Activated T-cell treated with anti-CD3 and anti-CD28 coated beads for 48 hours (primary cell): ENCODE measurements around the gene AKR1C1.
"Not testable (repeated sequence)": the region's sequence is repeated elsewhere in the genome, so short reads cannot be mapped to it uniquely, and the experiment has no call there.

ENCODE experiments used
- DNase-seq: peaks from one replicate; pipeline ENCODE4 v3.0.0-alpha.2; 2020; ENCODE audit warnings: low read depth

The AKR1C1 gene

DNA sequence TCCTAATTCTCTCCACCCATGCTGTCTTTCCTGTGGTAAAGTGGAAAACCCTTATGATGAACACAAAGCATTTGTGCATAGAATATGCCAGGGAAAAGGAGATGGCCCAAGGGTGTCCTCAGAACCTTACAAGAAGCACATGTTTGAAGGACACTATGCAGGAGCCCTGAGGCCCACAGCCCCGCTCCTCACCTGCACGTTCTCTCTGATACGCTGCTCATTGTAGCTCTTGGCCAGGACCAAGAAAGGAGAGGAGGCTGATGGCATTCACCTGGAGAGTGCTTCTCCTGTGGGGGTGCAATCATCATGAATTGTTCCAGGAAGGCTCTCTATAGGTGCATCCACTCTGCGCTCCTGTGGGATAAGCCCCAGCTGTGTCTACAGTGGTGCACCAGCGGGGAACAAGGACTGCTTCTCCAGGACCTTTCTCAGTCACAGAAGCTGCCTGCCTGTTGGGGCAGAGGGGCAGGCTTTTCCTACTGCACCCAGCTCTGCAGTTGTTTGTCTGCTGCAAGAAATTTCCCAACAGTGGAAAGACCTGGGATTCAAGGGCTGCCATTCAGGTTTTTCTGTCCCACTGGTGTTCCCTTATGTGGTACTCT lies 20.5 kb downstream of the AKR1C1 start:
- no peak for DNase-seq

DNA sequence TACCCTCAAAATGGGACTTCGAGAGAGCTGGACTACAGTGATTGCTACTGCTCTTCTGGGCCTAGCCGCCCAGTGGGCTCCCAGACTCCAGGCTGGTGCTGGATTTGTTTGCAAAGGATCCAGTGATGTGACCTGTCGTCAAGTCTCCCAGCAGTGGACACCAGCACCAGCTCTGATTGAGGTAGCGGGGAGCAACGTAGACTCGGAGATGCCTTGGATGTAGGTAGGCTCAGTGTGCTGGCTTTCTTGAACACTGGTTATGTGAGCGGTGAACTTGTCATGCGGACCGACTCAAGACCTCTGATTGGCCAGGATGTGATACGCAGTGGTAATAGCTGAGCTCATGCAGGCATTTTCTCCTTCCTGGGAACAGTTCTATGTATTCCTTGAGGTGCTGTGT lies 21.0 kb downstream of the AKR1C1 start:
- no peak for DNase-seq

DNA sequence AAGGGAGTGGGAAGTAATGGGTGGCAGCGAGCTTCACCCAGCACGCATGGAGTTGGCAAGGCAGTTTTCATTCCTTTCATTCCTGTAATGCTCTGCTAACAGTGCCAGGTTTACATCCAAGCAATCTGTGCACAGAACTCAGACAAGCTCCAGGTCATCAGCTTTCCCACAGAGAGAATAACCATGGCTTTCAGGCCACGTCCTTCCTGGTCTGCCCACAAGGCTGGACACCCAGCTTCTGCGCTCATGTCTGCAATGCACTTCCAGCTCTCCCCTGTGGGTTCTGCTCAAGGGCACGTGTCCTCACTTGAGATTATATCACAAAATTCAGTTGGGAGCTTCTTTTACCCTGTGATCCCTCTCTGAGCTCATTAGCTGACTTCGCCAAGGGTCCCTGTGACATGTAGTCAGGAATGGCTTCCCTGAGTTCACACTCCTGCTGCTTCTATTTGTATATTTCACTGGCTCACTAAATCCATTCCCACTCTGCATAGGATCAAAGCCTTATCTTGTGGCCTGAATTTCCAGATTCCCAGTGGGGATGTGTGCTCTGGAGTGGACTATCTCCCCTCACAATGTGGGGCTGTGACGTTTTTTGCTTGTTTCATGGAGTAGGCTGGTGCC lies 21.9 kb downstream of the AKR1C1 start:
- DNase-seq: no peak

DNA sequence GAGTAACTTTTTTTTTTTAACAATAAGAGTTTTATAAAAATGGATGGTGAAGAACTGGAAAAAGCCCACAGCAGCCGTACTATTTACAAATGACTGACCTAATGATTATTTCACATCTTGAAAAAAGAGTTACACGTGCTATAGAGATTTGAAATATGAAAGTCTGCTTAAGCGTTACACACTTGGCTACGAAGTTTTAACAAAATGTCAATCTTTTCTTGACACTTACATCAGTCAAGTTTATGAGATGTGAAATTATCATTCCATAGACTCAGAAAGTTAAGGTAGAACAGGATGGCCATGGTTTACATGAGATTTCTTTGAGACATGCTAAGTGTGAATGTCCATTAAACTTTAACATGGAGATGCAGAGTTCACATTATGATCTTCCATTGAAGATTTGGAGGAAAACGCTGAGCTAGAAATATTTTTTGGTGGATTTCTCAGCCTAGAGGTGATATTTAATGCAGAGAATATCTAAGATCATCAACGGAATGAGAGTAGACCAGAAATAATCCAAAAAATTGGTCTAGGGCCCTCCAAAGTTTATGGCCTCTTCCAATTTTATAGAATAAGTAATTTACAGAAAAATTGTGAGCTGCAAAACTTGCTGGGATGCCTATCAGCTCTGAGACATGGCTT lies 24.9 kb downstream of the AKR1C1 start:
- DNase-seq: not testable (repeated sequence)

DNA sequence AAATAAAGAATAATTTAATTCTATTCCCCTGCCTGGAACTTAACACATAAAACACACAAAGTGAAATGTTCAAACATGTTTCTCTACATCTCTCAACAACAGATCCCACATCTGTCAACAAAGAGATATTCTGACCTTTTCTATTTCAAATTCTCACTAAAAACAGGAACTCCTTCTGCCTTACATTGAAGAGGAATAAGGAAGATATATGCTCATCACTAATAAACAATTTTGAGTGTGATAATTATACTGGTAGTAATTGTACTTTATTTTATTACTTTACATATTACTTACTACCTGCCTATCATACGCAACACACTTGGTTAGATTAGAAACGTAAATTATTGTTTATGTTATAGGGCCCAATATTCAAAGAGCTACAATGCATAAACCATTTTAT lies 27.0 kb downstream of the AKR1C1 start:
- no peak for DNase-seq

DNA sequence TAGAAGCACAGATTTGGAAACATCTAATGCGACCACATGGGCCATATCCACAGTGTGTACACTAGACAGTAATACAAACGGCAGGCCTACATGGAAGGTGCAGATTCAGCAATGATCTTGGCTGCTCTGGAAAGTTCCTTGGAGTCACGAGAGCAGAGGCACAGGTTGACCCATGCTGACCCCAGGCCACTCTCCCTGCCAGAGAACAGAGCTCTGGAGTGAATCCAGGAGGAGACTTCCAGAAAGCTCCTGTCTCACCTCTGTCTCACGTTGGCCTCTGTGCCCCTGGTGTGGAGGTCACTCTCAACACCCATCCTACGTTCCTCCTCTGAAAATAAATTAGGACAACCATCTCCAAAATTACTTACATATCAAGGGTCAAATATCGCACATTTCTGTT lies 28.2 kb downstream of the AKR1C1 start:
- DNase-seq: not testable (repeated sequence)

DNA sequence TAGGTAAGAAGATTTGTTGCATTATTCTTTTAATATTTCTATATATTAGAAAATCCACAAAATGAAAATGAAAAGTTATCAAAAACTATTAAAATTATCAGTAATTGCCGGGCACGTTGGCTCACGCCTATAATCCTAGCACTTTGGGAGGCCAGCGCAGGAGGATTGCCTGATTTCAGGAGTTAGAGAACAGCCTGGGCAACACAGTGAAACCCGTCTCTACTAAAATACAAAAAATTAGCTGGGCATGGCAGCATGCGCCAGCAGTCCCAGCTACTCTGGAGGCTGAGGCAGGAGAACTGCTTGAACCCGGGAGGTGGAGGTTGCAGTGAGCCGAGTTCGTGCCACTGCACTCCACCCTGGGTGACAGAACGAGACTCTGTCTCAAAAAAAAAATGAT lies 29.3 kb downstream of the AKR1C1 start:
- DNase-seq: not testable (repeated sequence)

DNA sequence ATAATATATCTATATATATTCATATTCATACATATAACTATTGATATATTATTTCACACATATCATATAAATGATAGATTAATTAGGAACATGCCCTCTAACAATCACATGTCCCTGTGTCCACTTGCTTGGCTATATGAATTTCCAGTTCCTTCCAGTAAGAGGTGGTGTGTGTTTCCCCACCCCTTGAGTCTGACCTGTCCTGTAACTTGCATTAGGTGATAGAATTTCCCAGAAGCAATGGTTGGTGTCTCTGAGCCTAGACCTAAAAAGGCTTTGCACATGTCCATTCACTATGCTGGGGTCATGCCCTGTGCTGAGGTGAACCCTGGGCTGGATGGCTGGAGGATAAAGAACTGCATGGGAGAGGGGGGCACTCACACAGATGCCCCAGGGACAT lies 31.0 kb downstream of the AKR1C1 start:
- not testable (repeated sequence) for DNase-seq

DNA sequence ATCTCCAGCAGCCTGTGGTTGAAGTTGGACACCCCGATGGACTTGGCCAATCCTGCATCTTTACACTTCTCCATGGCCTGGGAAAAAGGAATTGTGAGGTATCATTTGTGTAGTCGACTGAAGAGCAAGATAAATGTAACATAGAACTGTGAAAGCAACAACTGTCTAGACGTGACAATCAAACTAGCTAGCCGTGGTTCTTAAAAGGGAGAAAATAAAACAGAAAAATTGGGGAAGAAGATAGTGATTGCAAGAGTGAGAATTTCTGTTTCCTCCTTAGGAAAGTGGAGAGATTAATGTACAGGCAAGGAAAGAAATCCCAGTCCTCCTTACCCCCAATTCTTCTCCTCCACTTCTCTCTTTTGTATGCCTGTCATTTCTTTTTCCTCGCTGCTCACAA lies 35.5 kb downstream of the AKR1C1 start:
- no peak for DNase-seq

DNA sequence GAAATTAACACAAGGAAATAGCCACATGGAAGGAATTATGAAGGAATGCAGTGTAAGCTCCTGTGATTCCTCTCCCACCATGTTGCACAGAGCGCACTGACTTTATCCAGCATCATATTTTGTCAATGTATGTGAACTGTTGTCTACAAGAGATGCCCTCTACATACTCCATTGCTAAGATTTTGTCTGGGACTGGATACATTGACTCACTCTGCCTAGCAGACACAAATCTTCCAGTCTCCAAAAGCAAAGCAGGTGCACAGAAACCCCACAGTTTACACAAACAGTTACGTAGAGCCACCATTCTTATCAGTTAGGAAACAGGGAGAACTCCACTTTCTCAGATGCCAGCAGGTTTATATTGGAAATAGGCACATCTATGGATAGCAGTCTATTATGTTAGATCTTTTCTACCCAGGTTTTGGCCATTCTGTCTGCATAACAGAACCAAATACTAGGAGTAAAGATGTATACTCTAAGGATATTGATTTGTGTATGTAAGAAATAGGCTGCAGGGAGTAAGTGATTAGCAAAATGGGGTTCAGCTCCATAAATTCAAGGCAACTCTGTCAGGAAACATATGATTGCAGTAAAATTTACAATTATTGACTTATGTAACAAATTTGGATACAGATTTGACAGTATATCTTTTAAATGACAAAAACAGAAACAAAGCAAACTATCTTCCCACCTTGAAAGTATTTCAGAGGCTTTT lies 39.0 kb downstream of the AKR1C1 start:
- DNase-seq: no peak

DNA sequence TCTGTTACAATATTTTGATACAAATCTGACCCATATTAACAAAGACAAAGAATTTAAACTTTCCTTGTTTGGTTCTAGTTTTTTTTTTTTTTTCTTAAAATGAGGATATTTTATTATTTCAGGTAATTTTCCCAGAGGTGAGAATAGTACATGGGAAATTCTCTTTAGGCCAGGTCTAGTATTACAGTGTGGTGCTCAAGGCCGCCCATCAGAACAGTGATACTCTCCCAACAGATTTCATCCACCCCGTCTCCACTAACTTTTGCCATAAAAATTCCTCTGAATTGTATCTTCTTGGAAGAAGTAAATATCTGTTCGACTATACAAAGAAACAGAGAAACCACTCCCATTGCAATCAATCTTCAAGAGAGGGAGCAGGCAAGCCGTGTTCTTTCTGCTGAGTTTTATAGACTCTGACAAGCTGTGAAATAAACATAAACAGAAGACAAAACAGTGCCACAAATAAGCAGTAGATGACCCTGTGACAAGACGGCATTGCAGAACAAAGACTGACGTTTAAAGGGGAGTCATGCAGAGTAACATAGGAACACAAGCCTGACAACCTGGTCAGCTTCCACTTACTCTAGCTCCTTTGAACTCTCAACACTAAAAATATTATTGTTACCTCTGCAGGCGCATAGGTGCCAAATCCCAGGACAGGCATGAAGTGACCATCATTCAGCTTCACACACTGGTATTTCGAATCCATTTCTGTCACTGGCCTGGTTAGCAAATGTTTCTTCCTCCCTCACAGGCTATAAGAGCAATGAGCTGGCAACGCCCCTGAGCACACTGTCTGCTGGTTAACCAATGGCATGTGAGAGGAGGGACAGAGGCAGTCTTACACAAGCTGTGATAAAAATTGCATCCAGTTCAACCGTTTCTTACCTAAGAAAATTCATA lies 40.2 kb downstream of the AKR1C1 start, which contains the start of gene AKR1C2:
Gene AKR1C2 (minus strand): TSS at position 731 of the 903 bp plus-strand sequence. CDS start 22 bp downstream, at position 709.
- DNase-seq: not testable (repeated sequence)

DNA sequence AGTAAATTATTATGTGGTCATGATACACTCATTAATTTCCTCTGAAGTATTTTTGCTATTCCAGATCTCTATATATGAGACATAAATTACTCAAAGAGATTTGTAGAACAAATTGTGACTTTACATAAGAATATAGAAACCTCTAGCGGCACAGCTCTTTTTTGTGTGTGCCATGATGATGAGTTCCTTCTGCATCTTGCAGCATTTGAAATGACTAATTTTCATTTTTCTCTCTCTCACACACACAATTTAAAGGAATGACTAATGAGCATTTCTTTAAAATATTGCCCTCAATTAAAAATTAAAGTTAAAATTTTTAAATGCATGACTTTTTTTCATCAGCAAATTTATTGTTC lies 40.8 kb downstream of the AKR1C1 start:
- DNase-seq: not testable (repeated sequence)

DNA sequence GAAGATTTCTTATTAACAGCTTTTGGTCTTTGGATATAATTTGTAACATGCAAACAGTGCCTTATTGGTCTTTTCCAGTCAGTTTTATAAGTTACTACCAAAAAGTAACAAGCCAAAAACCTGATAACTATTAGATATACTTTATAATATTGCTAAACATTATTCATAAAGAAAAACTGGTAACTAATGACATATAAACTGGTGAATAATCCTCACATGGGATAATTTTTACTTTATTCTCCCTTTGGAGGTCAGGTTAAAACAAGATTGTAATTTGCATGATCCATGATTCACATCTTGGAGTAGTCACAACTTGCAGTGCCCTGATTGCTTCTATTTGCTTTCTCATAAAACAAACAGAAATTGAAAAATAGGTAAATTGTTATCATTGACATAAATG lies 41.3 kb downstream of the AKR1C1 start:
- not testable (repeated sequence) for DNase-seq

DNA sequence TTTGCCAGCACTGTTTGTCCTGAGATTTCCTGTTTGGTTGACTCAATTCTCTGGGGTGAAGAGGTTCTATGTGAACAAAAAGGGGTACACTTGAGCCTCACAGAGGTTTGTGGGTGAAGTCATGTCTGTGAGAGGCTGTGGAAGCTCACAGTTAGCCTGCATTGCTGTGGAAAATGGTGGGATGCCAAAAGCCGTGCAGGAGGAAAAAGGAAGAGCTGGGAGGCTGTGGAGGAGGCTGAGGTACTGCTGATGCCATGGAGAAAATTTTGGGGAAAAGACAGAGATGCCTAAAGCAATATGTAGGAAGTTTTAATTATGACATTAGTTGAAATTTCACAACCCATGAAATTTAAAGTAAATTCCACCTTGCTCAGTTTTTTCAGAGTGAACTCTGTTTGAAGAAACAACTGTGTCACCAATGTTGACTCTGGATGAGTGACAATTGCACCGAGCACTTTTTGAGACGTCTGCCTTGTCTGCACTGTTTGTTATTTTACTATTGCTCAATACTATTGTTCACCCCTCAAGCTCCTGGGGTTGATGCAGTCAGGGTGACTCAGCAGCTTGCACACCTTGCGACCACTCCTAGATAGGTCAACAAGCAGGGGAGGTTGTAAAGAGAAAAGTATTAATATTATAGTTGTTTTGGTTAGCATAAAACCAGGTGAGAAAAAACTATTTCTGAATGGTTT lies 45.8 kb downstream of the AKR1C1 start:
- not testable (repeated sequence) for DNase-seq

DNA sequence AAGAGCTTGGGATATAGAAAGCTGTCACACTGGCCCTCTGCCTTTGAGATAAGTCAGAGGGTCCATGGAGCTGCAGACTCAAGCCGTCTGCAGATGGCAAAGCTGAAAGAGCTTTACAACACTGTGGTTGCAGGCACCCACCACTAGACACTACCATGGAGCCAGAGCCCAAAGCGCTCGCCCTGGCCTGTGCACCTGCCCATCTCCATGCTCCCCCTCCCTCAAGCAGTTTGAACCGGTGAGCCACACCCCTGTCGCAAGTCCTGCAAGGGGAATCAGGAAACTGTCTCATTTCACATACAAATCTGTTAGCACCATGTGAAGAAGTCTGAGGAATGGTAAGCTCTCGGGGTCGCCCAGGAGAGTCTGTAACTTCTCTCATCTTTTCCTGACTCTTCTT lies 46.8 kb downstream of the AKR1C1 start:
- DNase-seq: not testable (repeated sequence)

DNA sequence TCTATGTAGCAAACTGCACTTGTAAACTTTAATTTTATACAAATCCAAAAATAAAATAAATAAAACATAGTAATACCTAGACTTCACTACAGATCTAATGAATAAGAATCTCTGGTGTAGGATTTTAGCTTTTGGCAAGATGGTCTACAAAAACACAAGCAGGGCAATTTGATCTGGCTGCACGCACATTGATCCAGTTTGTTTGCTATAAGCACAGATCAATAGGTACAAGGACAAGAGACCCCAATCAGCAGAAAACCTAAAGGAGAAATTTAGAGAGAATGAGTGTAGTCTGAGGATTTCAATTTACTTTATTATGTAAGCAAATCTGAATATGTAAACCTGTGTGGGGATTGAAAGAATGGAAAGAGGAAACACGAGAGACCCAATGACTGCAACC lies 48.2 kb downstream of the AKR1C1 start:
- not testable (repeated sequence) for DNase-seq

DNA sequence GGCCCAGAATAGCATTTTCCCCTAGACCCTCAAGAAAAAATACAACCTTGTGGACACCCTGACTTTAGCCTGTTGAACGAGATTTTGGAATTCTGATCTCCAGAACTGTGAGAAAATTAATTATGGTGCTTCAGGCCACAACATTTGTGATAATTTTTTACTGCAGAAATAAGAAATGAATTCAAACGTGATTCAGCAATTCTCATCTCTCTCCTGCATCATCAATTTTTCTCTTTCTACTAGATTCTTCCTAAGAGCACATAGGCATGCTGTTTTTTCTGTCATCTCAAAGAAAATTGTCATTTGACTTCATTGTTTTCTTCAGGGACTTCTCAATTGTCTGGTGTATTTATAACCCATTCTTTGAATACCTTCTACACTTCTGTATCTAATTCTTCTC lies 49.4 kb downstream of the AKR1C1 start:
- no peak for DNase-seq

DNA sequence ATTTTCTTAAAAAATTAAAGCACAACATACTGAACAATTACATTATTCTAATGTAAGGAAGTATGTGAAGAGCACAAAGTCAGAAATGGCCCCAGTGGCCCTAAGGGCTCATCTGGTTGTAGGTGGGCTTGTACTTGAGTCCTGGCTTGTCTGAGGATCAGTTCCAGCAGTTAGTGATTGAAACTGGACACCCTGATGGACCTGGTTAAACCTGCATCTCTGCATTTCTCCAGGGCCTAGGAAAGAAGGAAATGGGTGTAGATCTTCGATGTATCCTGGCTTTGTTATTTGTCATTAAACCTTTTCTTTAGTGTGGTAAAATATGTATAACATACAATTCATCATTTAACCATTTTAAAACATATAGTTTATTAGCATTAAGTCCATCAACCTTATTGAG lies 50.2 kb downstream of the AKR1C1 start:
- no peak for DNase-seq

DNA sequence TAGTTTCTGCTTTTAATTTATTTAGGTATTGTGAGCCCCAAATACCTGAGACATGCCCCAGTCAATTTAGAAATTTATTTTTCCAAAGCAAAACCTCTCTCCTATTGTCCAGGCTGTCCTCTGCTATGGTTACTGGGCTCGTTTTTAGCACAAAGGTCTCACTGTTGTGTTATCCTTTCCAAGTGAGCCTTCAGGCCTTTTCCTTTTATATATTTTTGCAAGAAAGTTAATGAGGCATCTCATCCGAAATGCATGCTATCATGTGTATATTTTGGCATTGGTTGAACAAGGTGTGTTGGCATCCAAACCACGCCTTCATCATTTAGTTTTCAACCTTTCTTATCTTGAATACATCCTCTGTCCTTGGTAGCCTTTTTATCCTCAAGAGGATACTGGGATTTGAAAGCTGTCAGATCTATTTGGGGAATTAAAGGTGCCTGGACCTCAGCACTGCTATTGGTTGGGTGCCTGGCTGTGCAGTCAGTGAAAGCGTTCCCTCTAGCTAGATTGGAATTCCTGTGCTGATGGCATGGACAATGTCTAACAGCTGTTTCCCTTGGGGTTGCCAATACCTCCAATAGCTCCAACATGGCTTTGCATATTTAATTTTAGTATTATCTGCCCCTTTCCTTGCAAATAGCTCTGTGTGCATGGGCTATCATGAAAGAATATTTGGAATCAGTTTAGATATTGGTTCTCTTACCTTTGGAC lies 51.1 kb downstream of the AKR1C1 start:
- not testable (repeated sequence) for DNase-seq

DNA sequence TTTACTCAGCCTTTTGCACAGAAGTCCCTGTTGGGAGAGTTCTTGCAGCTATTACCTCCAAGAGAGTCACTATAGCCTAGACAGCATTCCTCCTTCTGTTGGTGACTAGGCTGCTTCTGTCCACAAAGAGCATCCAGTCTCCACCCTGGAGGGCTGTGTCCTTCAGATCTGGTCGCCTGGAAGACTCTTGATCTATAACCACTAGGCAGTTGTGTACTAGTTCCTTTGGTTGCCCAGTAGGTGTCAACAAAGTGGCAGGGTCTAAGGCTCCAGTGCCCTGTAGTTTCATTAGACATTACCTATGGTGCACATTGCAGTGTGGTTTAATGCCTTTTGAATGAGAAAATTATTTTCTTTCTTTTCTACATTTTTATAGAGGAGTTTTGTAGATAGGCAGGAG lies 51.7 kb downstream of the AKR1C1 start:
- DNase-seq: no peak

DNA sequence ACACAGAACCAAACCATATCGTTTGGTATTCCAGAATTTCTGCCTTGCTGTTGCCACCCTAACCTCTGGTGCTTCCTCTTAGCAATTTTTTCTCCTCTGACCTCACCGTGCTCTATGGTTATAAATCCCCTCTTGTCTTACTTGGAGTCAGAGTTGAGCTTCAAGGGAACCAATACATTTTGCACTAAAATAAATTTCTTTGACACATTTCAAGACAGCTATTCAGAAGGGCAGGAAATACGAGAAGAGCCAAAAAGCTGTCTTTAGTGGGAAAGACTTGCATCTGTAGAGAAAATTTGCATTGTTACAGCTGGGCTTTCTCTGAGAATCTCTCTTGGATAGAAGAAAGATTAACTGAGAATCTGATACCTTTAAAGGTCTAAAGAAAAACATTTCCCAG lies 54.9 kb downstream of the AKR1C1 start:
- no peak for DNase-seq
